Measurements from ENCODE around the gene DDX52.
A peak's percentile ranks its signal among the peaks of the same experiment; 100 is the strongest.

Gene DDX52

DNA sequence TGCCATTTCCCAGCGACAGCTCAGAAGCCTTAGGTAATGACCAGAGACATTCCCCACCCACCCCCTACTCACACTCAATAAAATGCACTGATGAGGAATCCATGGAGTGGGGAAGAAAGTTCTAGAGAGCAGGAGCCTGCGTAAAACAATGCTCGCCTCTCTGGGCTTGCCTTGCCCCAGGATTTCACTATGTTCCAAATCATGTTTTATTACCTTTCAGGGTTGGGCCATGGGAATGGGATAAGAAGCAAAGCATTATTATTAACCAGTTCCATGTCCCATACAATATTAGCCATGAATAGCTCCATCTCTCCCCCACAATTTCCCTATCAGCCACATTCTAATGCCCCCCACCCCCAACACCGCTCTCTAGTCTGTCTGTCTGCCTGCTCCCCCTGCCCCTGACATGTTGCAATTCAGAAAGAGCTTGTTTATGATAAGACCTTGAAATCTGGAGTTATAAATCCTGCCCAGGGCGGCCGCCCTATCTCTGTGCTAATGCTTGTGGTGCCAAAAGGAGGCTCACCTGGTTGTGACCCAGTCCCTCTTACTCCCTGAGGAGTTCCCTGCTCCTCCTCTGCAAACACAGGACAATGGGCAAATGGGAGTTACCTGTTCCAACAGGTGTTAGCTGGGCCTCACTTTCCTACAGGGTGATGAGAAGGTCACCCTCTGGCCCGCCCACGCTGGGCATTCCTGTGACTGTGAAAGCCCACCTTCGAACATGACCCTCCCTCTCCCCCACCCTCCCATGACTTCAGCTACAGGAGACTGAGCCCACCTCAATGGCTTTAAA lies 28.0 kb upstream of the DDX52 start:
- TF ChIP-seq, protein P1, sequence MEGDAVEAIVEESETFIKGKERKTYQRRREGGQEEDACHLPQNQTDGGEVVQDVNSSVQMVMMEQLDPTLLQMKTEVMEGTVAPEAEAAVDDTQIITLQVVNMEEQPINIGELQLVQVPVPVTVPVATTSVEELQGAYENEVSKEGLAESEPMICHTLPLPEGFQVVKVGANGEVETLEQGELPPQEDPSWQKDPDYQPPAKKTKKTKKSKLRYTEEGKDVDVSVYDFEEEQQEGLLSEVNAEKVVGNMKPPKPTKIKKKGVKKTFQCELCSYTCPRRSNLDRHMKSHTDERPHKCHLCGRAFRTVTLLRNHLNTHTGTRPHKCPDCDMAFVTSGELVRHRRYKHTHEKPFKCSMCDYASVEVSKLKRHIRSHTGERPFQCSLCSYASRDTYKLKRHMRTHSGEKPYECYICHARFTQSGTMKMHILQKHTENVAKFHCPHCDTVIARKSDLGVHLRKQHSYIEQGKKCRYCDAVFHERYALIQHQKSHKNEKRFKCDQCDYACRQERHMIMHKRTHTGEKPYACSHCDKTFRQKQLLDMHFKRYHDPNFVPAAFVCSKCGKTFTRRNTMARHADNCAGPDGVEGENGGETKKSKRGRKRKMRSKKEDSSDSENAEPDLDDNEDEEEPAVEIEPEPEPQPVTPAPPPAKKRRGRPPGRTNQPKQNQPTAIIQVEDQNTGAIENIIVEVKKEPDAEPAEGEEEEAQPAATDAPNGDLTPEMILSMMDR (IDR thresholded peaks at IDR 0.05; ENCODE audit: low read depth, low read length, missing control alignments): no peak
- no peak overlapping the region for H3K4me3 ChIP-seq (ENCODE audit: low read depth, low read length)
- no peak for DNase-seq (ENCODE audit: low read depth)
- in situ Hi-C loops (cut with HindIII; ENCODE audit: low sequenced_read_pairs): no loop called here

DNA sequence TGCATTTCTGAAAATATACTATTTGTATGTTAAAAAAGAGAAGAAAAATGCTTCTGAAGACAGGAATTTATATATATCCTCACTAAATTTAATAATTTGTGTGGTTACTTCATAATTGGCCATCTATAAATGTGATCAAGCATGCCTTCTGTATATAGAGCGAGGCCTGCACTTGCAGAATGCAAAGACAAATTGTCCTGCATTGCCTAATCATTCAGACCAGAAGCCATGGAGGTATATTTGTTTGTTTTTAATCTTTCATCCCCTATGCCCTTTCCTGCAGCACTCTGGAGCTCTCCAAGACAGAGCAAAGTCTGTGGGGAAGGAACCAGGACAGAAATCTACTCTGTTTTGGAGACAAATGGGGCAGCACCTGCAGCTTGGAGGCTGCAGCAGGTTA lies 23.8 kb upstream of the DDX52 start:
- no peak for DNase-seq (ENCODE audit: low read depth)
- in situ Hi-C loops (cut with HindIII; ENCODE audit: low sequenced_read_pairs): no loop called here
- H3K4me3 ChIP-seq (ENCODE audit: low read depth, low read length): no peak overlapping the region
- TF ChIP-seq, protein P1 (IDR thresholded peaks at IDR 0.05; ENCODE audit: low read depth, low read length, missing control alignments): no peak

DNA sequence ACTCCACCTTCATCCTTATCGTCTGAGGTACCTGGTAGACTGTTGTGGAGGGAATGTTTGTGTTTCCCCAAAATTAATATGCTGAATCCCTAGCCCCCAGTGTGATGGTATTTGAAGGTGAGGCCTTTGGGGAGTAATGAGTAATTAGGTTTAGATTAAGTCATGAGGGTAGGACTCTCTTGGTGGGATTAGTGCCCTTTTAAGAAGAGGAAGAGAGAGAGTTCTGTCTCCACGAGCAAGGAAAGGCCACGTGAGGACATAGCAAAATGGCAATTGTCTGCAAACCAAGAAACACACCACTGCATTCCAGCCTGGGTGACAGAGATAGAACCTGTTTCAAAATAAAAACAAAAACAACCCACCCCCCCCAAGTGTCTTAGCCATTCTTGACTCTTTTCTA lies 21.0 kb upstream of the DDX52 start:
- DNase-seq (ENCODE audit: low read depth): no peak
- H3K4me3 ChIP-seq (ENCODE audit: low read depth, low read length): no peak overlapping the region
- TF ChIP-seq, protein P1 (IDR thresholded peaks at IDR 0.05; ENCODE audit: low read depth, low read length, missing control alignments): no peak
- in situ Hi-C loops (cut with HindIII; ENCODE audit: low sequenced_read_pairs): no loop called here

DNA sequence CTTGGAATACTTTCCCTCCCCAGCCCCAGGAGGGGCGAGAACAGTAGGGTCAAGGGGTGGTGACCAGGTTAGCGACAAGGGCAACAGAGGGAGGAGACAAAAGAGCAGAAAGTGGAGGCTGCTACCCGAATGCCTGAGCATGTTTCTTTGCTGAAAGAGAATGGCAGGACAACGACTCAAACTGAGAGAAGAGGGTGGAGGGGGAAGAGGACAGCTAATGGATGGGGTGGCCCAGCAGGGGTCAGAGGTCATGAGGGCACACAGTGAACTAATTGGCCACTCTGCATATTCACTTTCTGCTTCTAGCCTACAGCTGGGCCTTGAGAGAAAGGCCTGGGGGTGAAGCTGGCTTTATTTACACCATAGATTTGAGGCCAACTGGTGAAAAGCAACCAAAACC lies 19.1 kb upstream of the DDX52 start:
- no peak for DNase-seq (ENCODE audit: low read depth)
- H3K4me3 ChIP-seq (ENCODE audit: low read depth, low read length): no peak overlapping the region
- TF ChIP-seq, protein P1 (IDR thresholded peaks at IDR 0.05; ENCODE audit: low read depth, low read length, missing control alignments): no peak
- in situ Hi-C loops (cut with HindIII; ENCODE audit: low sequenced_read_pairs): no loop called here

DNA sequence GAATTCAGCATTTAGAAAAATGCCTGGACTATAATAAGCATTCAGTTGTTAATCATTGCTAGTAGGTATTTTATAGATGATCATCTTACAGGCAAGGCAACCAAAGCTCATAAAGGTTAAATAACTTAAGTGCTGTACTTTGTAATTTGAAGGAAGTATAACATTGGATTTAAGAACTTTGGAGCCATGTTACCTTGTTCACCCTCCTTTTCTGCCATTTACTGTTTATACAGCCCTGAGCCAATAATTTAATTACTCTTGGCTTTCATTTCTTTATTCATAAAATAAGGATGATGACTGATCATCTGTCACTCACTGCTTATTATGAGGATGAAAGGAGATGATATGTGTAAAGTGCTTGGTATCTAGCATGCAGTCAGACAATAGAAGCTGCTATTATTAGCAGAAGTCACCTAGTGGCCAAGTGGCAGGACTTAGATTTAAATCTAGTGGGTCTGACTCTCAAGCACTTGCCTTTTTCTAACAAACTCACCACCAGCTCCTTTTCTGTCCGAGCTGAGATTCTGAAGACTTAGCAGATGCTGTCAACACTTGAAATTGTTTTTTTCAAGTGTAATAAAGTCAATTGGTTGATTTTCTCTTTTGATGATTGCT lies 18.3 kb upstream of the DDX52 start:
- in situ Hi-C loops (cut with HindIII; ENCODE audit: low sequenced_read_pairs): no loop called here
- TF ChIP-seq, protein P1 (IDR thresholded peaks at IDR 0.05; ENCODE audit: low read depth, low read length, missing control alignments): peak; percentile 5
- no peak overlapping the region for H3K4me3 ChIP-seq (ENCODE audit: low read depth, low read length)
- DNase-seq (ENCODE audit: low read depth): no peak

DNA sequence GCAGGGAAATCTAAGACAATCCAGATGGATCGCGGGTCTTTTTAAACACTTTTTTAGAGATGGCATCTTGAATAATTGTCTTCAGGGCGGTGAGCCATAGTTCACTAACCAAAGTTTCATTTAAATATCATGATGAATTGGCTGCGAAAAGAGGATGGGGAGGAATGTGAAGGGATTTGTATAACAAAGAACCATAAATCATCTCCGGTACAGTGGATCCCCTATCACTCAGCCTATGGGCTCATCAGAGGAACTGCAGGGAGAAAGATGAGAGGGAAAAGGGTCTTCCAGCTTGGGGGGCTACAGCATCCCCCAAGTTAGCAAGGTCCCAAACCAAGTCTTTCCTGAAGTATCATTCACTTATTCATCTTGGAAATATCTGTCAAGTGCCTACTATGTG lies 16.7 kb upstream of the DDX52 start:
- no peak for DNase-seq (ENCODE audit: low read depth)
- TF ChIP-seq, protein P1 (IDR thresholded peaks at IDR 0.05; ENCODE audit: low read depth, low read length, missing control alignments): no peak
- H3K4me3 ChIP-seq (ENCODE audit: low read depth, low read length): no peak overlapping the region
- in situ Hi-C loops (cut with HindIII; ENCODE audit: low sequenced_read_pairs): no loop called here

Data from astrocyte of the cerebellum (primary cell).